B cell (primary cell): Measurements from ENCODE around the gene PIWIL4. TPM values are rescaled to one million over a fixed set of nuclear protein-coding genes. Genes with fewer than 3 reads are reported as not detected.

Experiments
- ATAC-seq: fragments of 200-7000 bp; cut with Tn5 transposase; one replicate; pipeline ENCODE4 v1.10.0; 2021; ENCODE audit warnings: low read depth, mild to moderate bottlenecking, moderate number of reproducible peaks, moderate library complexity
- CTCF ChIA-PET: fragments of 350-600 bp; sonication (Branson Sonifier 250); formaldehyde crosslinking; loops from one replicate; lab custom pipeline; 2021; ENCODE audit warnings: antibody characterized with exemption, inconsistent platforms; lab: Charles Lee
- POLR2A ChIA-PET: fragments of 350-600 bp; sonication (Branson Sonifier 250); formaldehyde crosslinking; loops from one replicate; lab custom pipeline; 2021; ENCODE audit warnings: antibody characterized with exemption; lab: Charles Lee
- DNase-seq: peaks from one replicate; pipeline ENCODE4 v3.0.0; 2013
- H2AFZ ChIP-seq: 2 replicates; pipeline ENCODE4 v1.6.1; 2012; ENCODE audit warnings: mild to moderate bottlenecking, low read depth, low read length; ENCODE audit not compliant: insufficient read depth, poor library complexity, severe bottlenecking
- H3K27ac ChIP-seq, 2 donors: 1 replicate in 1 of 2; 2 replicates in 1 of 2; pipeline ENCODE4 v1.5.1; 2012 to 2013; ENCODE audit warnings: low read length in 2 of 2, mild to moderate bottlenecking in 2 of 2, moderate library complexity in 1 of 2
- H3K27me3 ChIP-seq, 4 experiments: fragments of 200-600 bp in 1 of 4; sonication (generic) in 1 of 4; replicated peaks in 1 of 4; 1 replicate in 2 of 4; 2 replicates in 2 of 4; pipeline versions ENCODE4 v1.6.1 to v1.7.0; 2013 to 2016; ENCODE audit warnings: low read length in 3 of 4, mild to moderate bottlenecking in 2 of 4, mixed read lengths in 1 of 4, moderate library complexity in 1 of 4; ENCODE audit not compliant: insufficient read depth in 4 of 4, control insufficient read depth in 3 of 4; ENCODE audit errors: control extremely low read depth in 1 of 4
- H3K36me3 ChIP-seq, 2 experiments: replicated peaks in 1 of 2; 1 replicate in 1 of 2; 2 replicates in 1 of 2; pipeline versions ENCODE4 v1.6.1 to v1.7.1; 2013; ENCODE audit warnings: low read length in 1 of 2; ENCODE audit not compliant: insufficient read depth in 2 of 2, control insufficient read depth in 1 of 2; ENCODE audit errors: control extremely low read depth in 1 of 2, extremely low read depth in 1 of 2
- H3K4me1 ChIP-seq, 2 donors: fragments of 200-600 bp in 1 of 2; sonication (generic) in 1 of 2; 1 replicate in 1 of 2; 2 replicates in 1 of 2; pipeline versions ENCODE4 v1.5.1 to v1.6.1; 2013 to 2017; ENCODE audit warnings: low read length in 2 of 2; ENCODE audit not compliant: control insufficient read depth in 2 of 2, insufficient read depth in 2 of 2
- H3K4me2 ChIP-seq: replicated peaks from 2 replicates; pipeline ENCODE3; 2012; ENCODE audit warnings: mild to moderate bottlenecking, low read depth, low read length; ENCODE audit not compliant: poor library complexity, severe bottlenecking
- H3K4me3 ChIP-seq, 5 experiments: fragments of 200-600 bp in 1 of 5; sonication (generic) in 1 of 5; 1 replicate in 3 of 5; 2 replicates in 2 of 5; pipeline versions ENCODE4 v1.5.1 to v1.7.0; 2011 to 2016; ENCODE audit warnings: low read length in 4 of 5, mild to moderate bottlenecking in 4 of 5, low read depth in 2 of 5, control low read depth in 1 of 5, moderate library complexity in 1 of 5; ENCODE audit not compliant: insufficient read depth in 1 of 5; ENCODE audit errors: control extremely low read depth in 1 of 5, extremely low read depth in 1 of 5
- H3K79me2 ChIP-seq: fragments of 200-600 bp; sonication (generic); one replicate; pipeline ENCODE4 v1.6.0; 2016; ENCODE audit warnings: low read length; ENCODE audit not compliant: control insufficient read depth, insufficient read depth
- H3K9ac ChIP-seq: fragments of 200-600 bp; sonication (generic); 2 replicates; pipeline ENCODE4 v1.6.1; 2017; ENCODE audit warnings: mild to moderate bottlenecking, low read length, moderate library complexity
- H3K9me3 ChIP-seq, 3 donors: one replicate each; pipeline versions ENCODE4 v1.6.1 to v1.7.1; 2013; ENCODE audit warnings: low read length in 2 of 3; ENCODE audit not compliant: control insufficient read depth in 2 of 3, insufficient read depth in 1 of 3; ENCODE audit errors: control extremely low read depth in 1 of 3
- H4K20me1 ChIP-seq: 2 replicates; pipeline ENCODE4 v1.6.0; 2012; ENCODE audit warnings: mild to moderate bottlenecking, low read length; ENCODE audit not compliant: insufficient read depth, control insufficient read depth, poor library complexity, severe bottlenecking
- H3K27ac Mint-ChIP-seq: one replicate; pipeline ENCODE4 v1.8.0; 2021; ENCODE audit warnings: mixed read lengths
- H3K27me3 Mint-ChIP-seq: one replicate; pipeline ENCODE4 v1.8.0; 2021; ENCODE audit warnings: mixed read lengths
- H3K4me1 Mint-ChIP-seq: one replicate; pipeline ENCODE4 v1.8.0; 2021; ENCODE audit warnings: mixed read lengths
- H3K4me3 Mint-ChIP-seq: one replicate; pipeline ENCODE4 v1.8.0; 2021; ENCODE audit warnings: mixed read lengths
- H3K9me3 Mint-ChIP-seq: one replicate; pipeline ENCODE4 v1.8.0; 2022; ENCODE audit warnings: mixed read lengths; ENCODE audit not compliant: insufficient read depth
- CTCF ChIP-seq: fragments of 200-600 bp; IDR thresholded peaks from one replicate; pipeline ENCODE4 v1.8.0; 2022; ENCODE audit warnings: antibody characterized with exemption, mild to moderate bottlenecking
- EZH2 ChIP-seq: IDR thresholded peaks from 2 replicates; pipeline ENCODE4 v1.6.1; 2012; ENCODE audit warnings: borderline replicate concordance, low read depth, mild to moderate bottlenecking, moderate library complexity, low read length; ENCODE audit not compliant: insufficient read depth, poor library complexity, severe bottlenecking
- WGBS: methylation state at CpG from one replicate; pipeline ENCODE4 v1.1.5; 2013; ENCODE audit warnings: missing lambda C conversion rate; ENCODE audit not compliant: insufficient coverage; 5-methylcytosine and 5-hydroxymethylcytosine counted together
- intact Hi-C: fragments of 100-400 bp; cut with micrococcal nuclease; formaldehyde crosslinking; loops from one replicate; pipeline ENCODE4 v1.10.0; 2022
- polyA plus RNA-seq: library from polyadenylated mRNA; depleted of rRNA; stranded (reverse); fragments of >200 nt; gene quantifications from 2 replicates; pipeline ENCODE4 v1.2.3, GENCODE V29; 2012
- total RNA-seq, 2 donors: library from RNA; stranded (reverse); fragments of 120-200 nt in 1 of 2; gene quantifications; 1 replicate in 1 of 2; 2 replicates in 1 of 2; pipeline versions ENCODE4 v1.2.3 to v1.2.4, GENCODE V29; 2013 to 2022

Gene PIWIL4
- total and polyA plus RNA-seq, 2 donors (not counting 1 experiment from before 2014, with no cell fraction given): 0.67 to 1.4 TPM

GRCh38 chr11:94577841-94578240 lies 10.7 kb downstream of the PIWIL4 start:
- POLR2A ChIA-PET: no interaction called here
- intact Hi-C loops: no loop called here
- no peaks in the 10 kb centered on the region for H3K4me1 ChIP-seq

GRCh38 chr11:94581926-94582325 lies 14.8 kb downstream of the PIWIL4 start:
- Histone ChIP-seq H3K9me3 (no peaks in the 10 kb centered on the region), H3K4me2 (no peak overlapping the region), H2AFZ (no peak overlapping the region), H3K79me2 (no peaks in the 10 kb centered on the region), H3K4me1 (no peaks in the 10 kb centered on the region), H3K27ac (no peak overlapping the region), H4K20me1 (no peaks in the 10 kb centered on the region), H3K27me3 (no peaks in the 10 kb centered on the region), H3K36me3 (no peaks in the 10 kb centered on the region), H3K4me3 (no peak overlapping the region), H3K9ac (no peak overlapping the region)
- intact Hi-C loops: no loop called here
- no peaks in the 10 kb centered on the region for H3K27me3 Mint-ChIP-seq
- no peak overlapping the region for H3K27ac Mint-ChIP-seq
- H3K4me3 Mint-ChIP-seq: no peak overlapping the region
- no CpG with 5 or more reads among the region's 1 CpG for WGBS
- DNase-seq (no peak), ATAC-seq (no peak)
- H3K9me3 Mint-ChIP-seq: no peaks in the 10 kb centered on the region
- CTCF ChIA-PET: no interaction called here
- peaks cover 7% of the 10 kb centered on the region for H3K4me1 Mint-ChIP-seq
- no peak for TF ChIP-seq EZH2
- no peak for TF ChIP-seq CTCF
- POLR2A ChIA-PET: no interaction called here

More at GRCh38 chr11:94577841-94578240, 10.7 kb downstream of the PIWIL4 start:
- Mint-ChIP-seq H3K27ac (no peak overlapping the region), H3K4me1 (peaks cover 7% of the 10 kb centered on the region), H3K27me3 (peaks cover 4% of the 10 kb centered on the region), H3K9me3 (no peaks in the 10 kb centered on the region), H3K4me3 (no peak overlapping the region)
- WGBS: 100% methylated on average over 1 of the region's 3 CpGs
- Histone ChIP-seq H3K79me2 (no peaks in the 10 kb centered on the region), H3K27me3 (no peaks in the 10 kb centered on the region), H3K4me3 (no peak overlapping the region), H2AFZ (no peak overlapping the region), H3K9me3 (no peaks in the 10 kb centered on the region), H3K4me2 (no peak overlapping the region), H3K36me3 (no peaks in the 10 kb centered on the region), H4K20me1 (no peaks in the 10 kb centered on the region), H3K27ac (no peak overlapping the region), H3K9ac (no peak overlapping the region)
- ATAC-seq (no peak), DNase-seq (no peak)
- CTCF ChIA-PET: no interaction called here
- TF ChIP-seq EZH2 (no peak), CTCF (no peak)
